Upper lobe of right lung (tissue), 1 donor: ENCODE results near the gene TEAD1. TPM values are rescaled to one million over a fixed set of nuclear protein-coding genes. Genes with fewer than 3 reads are reported as not detected.
A peak's percentile ranks its signal among the peaks of the same experiment; 100 is the strongest.

Source experiments
- ATAC-seq: fragments of 200-7000 bp; cut with Tn5 transposase; one replicate; pipeline ENCODE4 v1.9.1; 2020; ENCODE audit warnings: mild to moderate bottlenecking, moderate library complexity
- DNase-seq: peaks from one replicate; pipeline ENCODE4 v3.0.0-alpha.2; 2020
- H3K27ac ChIP-seq: fragments of 200-600 bp; one replicate; pipeline ENCODE4 v1.8.0; 2022
- H3K27me3 ChIP-seq: fragments of 200-600 bp; one replicate; pipeline ENCODE4 v1.8.0; 2022; ENCODE audit warnings: mild to moderate bottlenecking
- H3K36me3 ChIP-seq: fragments of 200-600 bp; one replicate; pipeline ENCODE4 v1.8.0; 2022
- H3K4me1 ChIP-seq: fragments of 200-600 bp; one replicate; pipeline ENCODE4 v1.8.0; 2022
- H3K4me3 ChIP-seq: fragments of 200-600 bp; one replicate; pipeline ENCODE4 v1.8.0; 2022; ENCODE audit warnings: mild to moderate bottlenecking
- H3K9me3 ChIP-seq: fragments of 200-600 bp; one replicate; pipeline ENCODE4 v1.8.0; 2022
- CTCF ChIP-seq: fragments of 200-600 bp; IDR thresholded peaks from one replicate; pipeline ENCODE4 v1.8.0; 2022; ENCODE audit warnings: antibody characterized with exemption
- intact Hi-C: fragments of 100-400 bp; cut with DNase I; formaldehyde crosslinking; loops from one replicate; pipeline ENCODE4 v1.11.0; 2022
- total RNA-seq: library from RNA; stranded (reverse); fragmentation: NEBNext Ultra II Directional; extraction: Animal tissue kit (Norgen Biotek cat#: 25700); gene quantifications from one replicate; pipeline ENCODE4 v1.2.1, GENCODE V29; 2021
- donor health status: DM: no; HTN: yes; CAD: no; lungs with severe emphysema.

The TEAD1 gene
- total RNA-seq, 1 donor from 2014 or later = 72.3 TPM

GRCh38 chr11:12813371-12814225 is 139.4 kb downstream of the TEAD1 start:
- DNase-seq (no peak), ATAC-seq (peak; percentile 14)
- Histone ChIP-seq H3K9me3 (no peaks in the 10 kb centered on the region), H3K4me3 (no peak overlapping the region), H3K27me3 (no peaks in the 10 kb centered on the region), H3K27ac (peak overlapping the region; percentile 68), H3K4me1 (peaks cover 41% of the 10 kb centered on the region), H3K36me3 (no peaks in the 10 kb centered on the region)
- no peak for TF ChIP-seq CTCF
- intact Hi-C loops = no loop called here

GRCh38 chr11:12815129-12815480 is 140.9 kb downstream of the TEAD1 start:
- peak overlapping the region; percentile 63 for H3K27ac ChIP-seq
- ATAC-seq (no peak), DNase-seq (no peak)
- H3K4me1 ChIP-seq = peaks cover 36% of the 10 kb centered on the region
- no peak overlapping the region for H3K4me3 ChIP-seq
- no peak for TF ChIP-seq CTCF
- no peaks in the 10 kb centered on the region for H3K9me3 ChIP-seq
- no peaks in the 10 kb centered on the region for H3K36me3 ChIP-seq
- no peaks in the 10 kb centered on the region for H3K27me3 ChIP-seq
- intact Hi-C loops = no loop called here

GRCh38 chr11:12815931-12816494 is 141.8 kb downstream of the TEAD1 start:
- no peak overlapping the region for H3K4me3 ChIP-seq
- no peak for TF ChIP-seq CTCF
- intact Hi-C loops = no loop called here
- peaks cover 36% of the 10 kb centered on the region for H3K4me1 ChIP-seq
- no peak for DNase-seq
- peak overlapping the region; percentile 27 for H3K27ac ChIP-seq
- ATAC-seq = peak; percentile 17
- H3K27me3 ChIP-seq = no peaks in the 10 kb centered on the region
- no peaks in the 10 kb centered on the region for H3K36me3 ChIP-seq
- H3K9me3 ChIP-seq = no peaks in the 10 kb centered on the region

- Histone ChIP-seq H3K4me1 (peaks cover 33% of the 10 kb centered on the region), H3K4me3 (no peak overlapping the region), H3K36me3 (no peaks in the 10 kb centered on the region), H3K27ac (no peak overlapping the region), H3K9me3 (no peaks in the 10 kb centered on the region), H3K27me3 (no peaks in the 10 kb centered on the region)
- DNase-seq = no peak
- TF ChIP-seq CTCF = no peak
- ATAC-seq = no peak
- intact Hi-C loops = no loop called here
These were observed 143.6 kb downstream of the TEAD1 start for GRCh38 chr11:12817681-12818332.

GRCh38 chr11:12818333-12819015 is 144.3 kb downstream of the TEAD1 start:
- peaks cover 26% of the 10 kb centered on the region for H3K4me1 ChIP-seq
- H3K36me3 ChIP-seq = no peaks in the 10 kb centered on the region
- H3K27ac ChIP-seq = no peak overlapping the region
- H3K27me3 ChIP-seq = no peaks in the 10 kb centered on the region
- TF ChIP-seq CTCF = no peak
- DNase-seq = no peak
- no peak for ATAC-seq
- no peak overlapping the region for H3K4me3 ChIP-seq
- intact Hi-C loops = no loop called here
- no peaks in the 10 kb centered on the region for H3K9me3 ChIP-seq
